ENCODE data around the gene TENM4.

Gene TENM4

GRCh38 chr11:79447038-79447786, 6.4 kb upstream of the TENM4 start:
- no peak for DNase-seq (ENCODE audit: low read depth)

- DNase-seq (ENCODE audit: low read depth), result no peak
Measured at GRCh38 chr11:79444923-79445322, 4.1 kb upstream of the TENM4 start.

GRCh38 chr11:79441461-79441875, 638 bp upstream of the TENM4 start:
- no peak for DNase-seq (ENCODE audit: low read depth)

- no peak for DNase-seq (ENCODE audit: low read depth)
Measured at GRCh38 chr11:79439886-79440570, 802 bp downstream of the TENM4 start.

- no peak for DNase-seq (ENCODE audit: low read depth)
Measured at GRCh38 chr11:79439410-79439885, 1.4 kb downstream of the TENM4 start.

- no peak for DNase-seq (ENCODE audit: low read depth)
Measured at GRCh38 chr11:79438631-79439409, 2.0 kb downstream of the TENM4 start.

- no peak for DNase-seq (ENCODE audit: low read depth)
Measured at GRCh38 chr11:79437981-79438630, 2.7 kb downstream of the TENM4 start.

- no peak for DNase-seq (ENCODE audit: low read depth)
Measured at GRCh38 chr11:79437278-79437980, 3.4 kb downstream of the TENM4 start.

GRCh38 chr11:79436919-79437277, 3.9 kb downstream of the TENM4 start:
- no peak for DNase-seq (ENCODE audit: low read depth)

- DNase-seq (ENCODE audit: low read depth), result no peak
Measured at GRCh38 chr11:79434283-79434682, 6.5 kb downstream of the TENM4 start.

GRCh38 chr11:79432138-79432537, 8.7 kb downstream of the TENM4 start:
- DNase-seq (ENCODE audit: low read depth), result no peak

- no peak for DNase-seq (ENCODE audit: low read depth)
Measured at GRCh38 chr11:79431535-79431934, 9.3 kb downstream of the TENM4 start.

- DNase-seq (ENCODE audit: low read depth), result no peak
Measured at GRCh38 chr11:79430280-79430679, 10.6 kb downstream of the TENM4 start.

- DNase-seq (ENCODE audit: low read depth), result no peak
Measured at GRCh38 chr11:79428406-79428805, 12.4 kb downstream of the TENM4 start.

GRCh38 chr11:79427611-79428327, 13.1 kb downstream of the TENM4 start:
- no peak for DNase-seq (ENCODE audit: low read depth)

- DNase-seq (ENCODE audit: low read depth), result no peak
Measured at GRCh38 chr11:79427126-79427525, 13.7 kb downstream of the TENM4 start.

- no peak for DNase-seq (ENCODE audit: low read depth)
Measured at GRCh38 chr11:79425463-79425862, 15.4 kb downstream of the TENM4 start.

- DNase-seq (ENCODE audit: low read depth), result no peak
Measured at GRCh38 chr11:79423736-79424135, 17.1 kb downstream of the TENM4 start.

GRCh38 chr11:79422866-79423265, 18.0 kb downstream of the TENM4 start:
- DNase-seq (ENCODE audit: low read depth), result no peak

- no peak for DNase-seq (ENCODE audit: low read depth)
Measured at GRCh38 chr11:79421820-79422219, 19.0 kb downstream of the TENM4 start.

GRCh38 chr11:79419120-79419519, 21.7 kb downstream of the TENM4 start:
- DNase-seq (ENCODE audit: low read depth), result no peak
